ENCODE measurements around the gene BCAM.
A peak's percentile ranks its signal among the peaks of the same experiment; 100 is the strongest.
"Not testable (repeated sequence)": the region's sequence is repeated elsewhere in the genome, so short reads cannot be mapped to it uniquely, and the experiment has no call there.

The BCAM gene

DNA sequence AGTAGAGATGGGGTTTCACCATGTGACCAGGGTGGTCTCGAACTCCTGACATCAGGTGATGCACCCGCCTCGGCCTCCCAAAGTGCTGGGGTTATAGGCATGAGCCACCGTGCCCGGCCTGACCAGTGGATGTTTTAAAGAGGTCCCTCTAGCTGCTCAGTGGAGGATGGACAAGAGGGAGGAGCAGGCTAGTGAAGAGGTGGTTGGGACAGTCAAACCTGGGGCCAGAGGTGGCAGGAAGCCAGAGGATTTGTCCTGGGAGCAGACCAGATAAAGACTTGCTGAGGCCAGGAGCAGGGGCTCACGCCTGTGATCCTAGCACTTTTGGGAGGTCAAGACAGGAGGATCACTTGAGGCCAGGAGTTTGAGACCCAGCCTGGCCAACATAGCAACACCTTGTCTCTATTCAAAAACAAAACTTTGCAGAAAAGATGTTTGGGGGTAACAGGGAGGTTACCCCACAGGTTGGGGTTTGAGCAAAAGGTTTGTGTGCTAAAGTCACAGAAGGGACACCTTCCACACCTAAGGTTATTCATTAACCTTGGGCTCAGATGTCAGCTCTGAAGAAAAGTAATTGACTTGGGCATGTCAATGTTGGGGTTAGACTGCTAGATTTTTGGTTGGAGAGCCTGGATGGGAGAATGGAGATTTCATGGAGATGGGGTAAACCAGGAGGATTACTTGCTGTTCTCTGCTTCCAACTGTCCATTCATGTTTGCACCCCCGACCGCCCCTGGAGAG is 9.0 kb downstream of the BCAM start:
- DNase-seq (ENCODE audit: low read depth) = no peak

DNA sequence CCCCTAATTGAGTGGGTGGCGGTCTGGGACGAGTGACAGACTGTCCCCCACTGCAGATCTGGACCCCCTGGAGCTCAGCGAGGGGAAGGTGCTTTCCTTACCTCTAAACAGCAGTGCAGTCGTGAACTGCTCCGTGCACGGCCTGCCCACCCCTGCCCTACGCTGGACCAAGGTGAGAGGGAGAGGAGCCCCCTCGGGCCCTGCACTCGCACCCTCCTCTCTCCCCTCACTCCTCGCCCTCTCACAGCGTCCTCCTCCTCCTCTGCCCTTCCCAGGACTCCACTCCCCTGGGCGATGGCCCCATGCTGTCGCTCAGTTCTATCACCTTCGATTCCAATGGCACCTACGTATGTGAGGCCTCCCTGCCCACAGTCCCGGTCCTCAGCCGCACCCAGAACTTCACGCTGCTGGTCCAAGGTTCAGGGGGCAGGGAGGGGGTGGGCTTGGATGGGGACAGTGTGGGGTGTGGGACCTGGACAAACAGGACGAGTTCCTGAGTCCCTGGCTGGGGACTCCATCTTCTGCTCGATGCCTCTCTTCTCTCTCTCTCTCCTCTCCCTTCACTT is 9.6 kb downstream of the BCAM start:
- DNase-seq (ENCODE audit: low read depth) = no peak

- no peak for DNase-seq (ENCODE audit: low read depth)
Observed at GRCh38 chr19:44819246-44819832, 10.4 kb downstream of the BCAM start.

DNA sequence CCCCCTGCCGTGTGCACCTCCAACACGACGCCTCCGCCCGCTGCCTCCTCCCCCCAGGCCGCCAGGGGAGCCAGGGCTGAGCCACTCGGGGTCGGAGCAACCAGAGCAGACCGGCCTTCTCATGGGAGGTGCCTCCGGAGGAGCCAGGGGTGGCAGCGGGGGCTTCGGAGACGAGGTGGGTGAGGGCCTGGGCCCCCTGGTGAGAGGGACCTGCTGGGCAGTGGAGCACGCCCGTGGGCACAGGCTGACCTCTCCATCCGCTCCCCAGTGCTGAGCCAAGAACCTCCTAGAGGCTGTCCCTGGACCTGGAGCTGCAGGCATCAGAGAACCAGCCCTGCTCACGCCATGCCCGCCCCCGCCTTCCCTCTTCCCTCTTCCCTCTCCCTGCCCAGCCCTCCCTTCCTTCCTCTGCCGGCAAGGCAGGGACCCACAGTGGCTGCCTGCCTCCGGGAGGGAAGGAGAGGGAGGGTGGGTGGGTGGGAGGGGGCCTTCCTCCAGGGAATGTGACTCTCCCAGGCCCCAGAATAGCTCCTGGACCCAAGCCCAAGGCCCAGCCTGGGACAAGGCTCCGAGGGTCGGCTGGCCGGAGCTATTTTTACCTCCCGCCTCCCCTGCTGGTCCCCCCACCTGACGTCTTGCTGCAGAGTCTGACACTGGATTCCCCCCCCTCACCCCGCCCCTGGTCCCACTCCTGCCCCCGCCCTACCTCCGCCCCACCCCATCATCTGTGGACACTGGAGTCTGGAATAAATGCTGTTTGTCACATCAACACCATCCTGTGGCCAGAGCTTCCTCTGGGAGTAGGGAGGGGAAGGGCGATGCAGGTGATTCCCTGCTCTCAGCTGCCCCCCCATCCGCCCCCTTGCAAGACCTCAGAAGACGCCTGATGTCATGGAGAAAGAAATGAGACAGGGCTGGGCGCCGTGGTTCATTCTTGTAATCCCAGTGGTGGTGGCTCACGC is 12.0 kb downstream of the BCAM start:
- DNase-seq (ENCODE audit: low read depth) = no peak

DNA sequence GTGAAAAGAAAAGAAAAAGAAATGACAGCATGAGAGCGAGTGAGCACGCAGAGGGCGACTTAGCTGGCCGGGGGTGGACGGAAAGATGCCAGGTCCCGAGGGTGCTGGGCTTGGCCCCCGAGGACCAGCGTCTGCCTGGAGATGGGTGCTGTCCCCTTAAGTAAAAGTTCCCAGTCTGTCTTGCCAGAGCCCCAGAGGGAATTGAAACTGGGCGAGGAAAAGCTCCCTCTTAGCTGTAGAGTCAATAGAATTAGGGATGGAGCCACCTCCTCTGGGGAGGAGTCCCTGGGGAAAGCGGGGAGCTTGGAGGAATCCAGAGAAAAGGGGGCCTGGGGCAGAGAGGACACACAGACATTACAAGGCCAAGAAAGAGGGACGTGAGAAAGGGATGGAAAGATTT is 13.3 kb downstream of the BCAM start:
- DNase-seq (ENCODE audit: low read depth) = no peak

GRCh38 chr19:44822670-44823372 is 13.9 kb downstream of the BCAM start:
- DNase-seq (ENCODE audit: low read depth) = no peak

- DNase-seq (ENCODE audit: low read depth) = no peak
Observed at GRCh38 chr19:44823373-44823698, 14.4 kb downstream of the BCAM start.

DNA sequence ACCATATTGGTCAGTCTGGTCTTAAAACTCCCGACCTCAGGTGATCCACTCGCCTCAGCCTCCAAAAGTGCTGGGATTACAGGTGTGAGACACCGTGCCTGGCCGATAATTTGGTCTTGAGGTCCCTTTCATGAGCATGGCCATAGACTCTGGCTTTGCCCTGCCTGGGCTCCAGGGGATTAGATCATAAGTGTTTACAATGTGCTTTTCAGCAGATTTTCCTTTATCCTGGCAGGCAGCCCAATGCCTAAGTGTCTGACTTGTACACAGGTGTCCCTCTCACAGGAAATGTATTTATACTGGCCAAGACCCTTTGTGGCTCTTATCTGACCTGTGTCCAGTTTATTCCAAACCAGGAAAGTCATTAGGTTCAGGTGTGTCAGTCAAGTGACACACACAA is 15.9 kb downstream of the BCAM start:
- no peak for DNase-seq (ENCODE audit: low read depth)

- DNase-seq (ENCODE audit: low read depth) = not testable (repeated sequence)
Observed at GRCh38 chr19:44832875-44833274, 24.0 kb downstream of the BCAM start.

DNA sequence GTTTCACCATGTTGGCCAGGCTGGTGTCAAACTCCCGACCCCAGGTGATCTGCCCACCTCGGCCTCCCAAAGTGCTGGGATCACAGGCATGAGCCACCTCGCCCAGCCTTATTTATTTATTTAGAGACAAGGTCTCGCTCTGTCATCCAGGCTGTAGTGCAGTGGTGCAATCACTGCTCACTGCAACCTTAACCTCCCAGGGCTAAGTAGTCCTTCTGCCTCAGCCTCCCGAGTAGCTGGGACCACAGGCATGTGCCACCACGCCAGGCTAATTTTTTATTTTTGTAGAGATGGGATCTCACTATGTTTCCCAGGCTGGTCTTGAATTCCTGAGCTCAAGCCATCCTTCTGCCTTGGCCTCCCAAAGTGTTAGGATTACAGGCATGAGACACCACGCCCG is 25.5 kb downstream of the BCAM start:
- DNase-seq (ENCODE audit: low read depth) = not testable (repeated sequence)

DNA sequence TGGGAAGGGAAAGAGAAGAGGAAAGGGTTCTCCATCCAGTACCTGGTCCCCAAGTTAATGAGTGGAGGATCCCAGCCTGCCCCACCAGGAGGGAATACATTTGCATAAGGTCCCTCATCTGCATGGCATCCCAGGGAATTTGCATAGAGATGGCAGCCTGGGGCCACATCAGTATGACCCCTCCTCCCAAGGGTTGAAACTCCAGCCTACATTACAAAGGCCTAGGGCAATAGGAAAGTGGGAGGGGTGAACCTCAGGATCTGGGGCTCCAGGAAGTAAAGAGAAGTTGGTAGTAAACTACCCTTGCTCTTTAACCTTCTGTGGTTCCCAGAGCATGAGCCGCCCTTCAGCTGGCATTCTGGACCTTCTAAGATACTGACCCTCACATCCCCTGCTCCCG is 30.4 kb downstream of the BCAM start:
- no peak for DNase-seq (ENCODE audit: low read depth)

DNA sequence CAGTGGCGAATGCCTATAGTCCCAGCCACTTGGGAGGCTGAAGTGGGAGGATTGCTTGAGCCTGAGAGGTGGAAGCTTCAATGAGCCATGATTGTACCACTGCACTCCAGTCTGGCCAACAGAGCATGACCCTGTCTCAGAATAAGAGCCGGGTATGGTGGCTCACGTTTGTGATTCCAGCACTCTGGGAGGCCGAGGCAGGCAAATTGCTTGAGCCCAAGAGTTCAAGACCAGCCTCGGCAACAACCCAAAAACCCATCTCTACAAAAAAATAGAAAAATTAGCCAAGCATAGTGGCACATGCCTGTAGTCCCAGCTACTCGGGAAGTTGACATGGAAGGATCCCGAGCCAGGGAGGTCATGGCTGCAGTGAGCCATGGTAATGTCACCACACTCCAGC is 31.9 kb downstream of the BCAM start:
- no peak for DNase-seq (ENCODE audit: low read depth)

DNA sequence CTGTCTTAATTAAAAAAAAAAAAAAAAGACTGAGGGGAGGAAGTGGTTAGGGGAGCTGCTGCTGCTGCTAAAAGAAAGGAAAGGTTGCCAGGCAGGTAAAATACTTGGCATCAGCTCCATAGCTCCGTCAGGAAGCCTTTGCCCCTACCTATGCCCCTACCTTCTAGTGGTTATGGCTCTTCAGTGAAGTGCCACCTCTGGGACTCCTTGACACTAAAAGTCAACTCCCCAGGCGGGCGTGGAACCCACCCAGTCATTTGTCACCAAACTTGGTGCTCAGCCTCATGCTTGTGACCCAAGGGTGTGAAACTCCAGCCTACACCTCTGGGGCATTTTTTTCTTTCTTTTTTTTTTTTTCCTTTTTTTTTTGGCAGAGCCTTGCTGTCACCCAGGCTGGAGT is 32.3 kb downstream of the BCAM start:
- no peak for DNase-seq (ENCODE audit: low read depth)

DNA sequence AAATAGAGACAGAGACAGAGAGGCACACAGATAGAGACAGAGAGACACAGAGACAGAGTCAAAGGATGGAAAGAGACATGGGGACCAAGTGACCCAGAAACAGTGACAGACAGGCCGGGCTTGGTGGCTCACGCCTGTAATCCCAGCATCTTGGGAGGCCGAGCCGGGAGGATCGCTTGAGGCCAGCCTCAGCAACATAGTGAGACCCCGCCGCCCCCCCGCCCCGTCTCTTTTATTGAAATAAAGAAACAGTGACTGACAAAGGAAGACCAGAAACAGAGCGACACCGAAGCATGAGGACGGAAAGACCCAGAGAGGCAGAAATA is 36.3 kb downstream of the BCAM start:
- no peak for DNase-seq (ENCODE audit: low read depth)

DNA sequence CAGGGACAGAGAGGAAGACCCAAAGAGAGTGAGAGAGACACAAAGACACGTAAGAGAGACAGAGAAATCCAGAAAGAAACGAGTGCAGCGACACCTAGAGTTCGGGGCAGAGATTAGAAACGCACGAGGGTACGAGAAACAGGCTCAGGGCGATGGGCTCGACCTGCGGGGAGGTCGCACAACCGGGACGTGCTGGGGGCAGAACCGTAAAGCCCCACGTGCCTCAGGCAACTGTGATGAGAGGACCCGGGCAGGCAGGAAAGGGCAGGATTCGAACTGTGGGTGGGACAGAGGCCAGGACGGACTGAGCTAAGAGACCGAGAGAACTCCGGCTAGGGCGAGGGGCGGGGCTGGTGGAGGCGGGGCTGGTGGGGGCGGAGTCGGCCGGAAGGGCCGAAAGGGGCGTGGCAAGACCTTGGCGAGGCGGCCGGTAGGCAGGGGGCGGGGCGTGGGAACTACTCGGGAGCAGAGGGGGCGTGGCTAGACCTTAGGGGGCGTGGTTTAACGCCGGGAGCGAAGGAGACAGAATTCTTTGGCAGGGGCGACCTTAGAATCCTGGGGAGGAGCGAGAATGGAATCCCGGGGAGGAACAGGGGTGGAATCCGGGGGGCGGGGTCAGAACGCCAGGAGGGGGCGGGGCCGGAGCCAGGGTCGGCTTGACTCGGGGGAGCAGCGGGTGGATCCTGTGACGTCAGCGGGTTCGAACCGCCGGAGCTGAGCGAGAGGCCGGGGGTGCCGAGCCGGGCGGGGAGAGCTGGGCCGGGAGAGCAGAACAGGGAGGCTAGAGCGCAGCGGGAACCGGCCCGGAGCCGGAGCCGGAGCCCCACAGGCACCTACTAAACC is 36.9 kb downstream of the BCAM start, which contains the start of gene NECTIN2:
NECTIN2 (plus strand) TSS at position 686 of the 843 bp plus-strand sequence. CDS start 229 bp downstream, outside the sequence.
- DNase-seq (ENCODE audit: low read depth) = peak; percentile 99

DNA sequence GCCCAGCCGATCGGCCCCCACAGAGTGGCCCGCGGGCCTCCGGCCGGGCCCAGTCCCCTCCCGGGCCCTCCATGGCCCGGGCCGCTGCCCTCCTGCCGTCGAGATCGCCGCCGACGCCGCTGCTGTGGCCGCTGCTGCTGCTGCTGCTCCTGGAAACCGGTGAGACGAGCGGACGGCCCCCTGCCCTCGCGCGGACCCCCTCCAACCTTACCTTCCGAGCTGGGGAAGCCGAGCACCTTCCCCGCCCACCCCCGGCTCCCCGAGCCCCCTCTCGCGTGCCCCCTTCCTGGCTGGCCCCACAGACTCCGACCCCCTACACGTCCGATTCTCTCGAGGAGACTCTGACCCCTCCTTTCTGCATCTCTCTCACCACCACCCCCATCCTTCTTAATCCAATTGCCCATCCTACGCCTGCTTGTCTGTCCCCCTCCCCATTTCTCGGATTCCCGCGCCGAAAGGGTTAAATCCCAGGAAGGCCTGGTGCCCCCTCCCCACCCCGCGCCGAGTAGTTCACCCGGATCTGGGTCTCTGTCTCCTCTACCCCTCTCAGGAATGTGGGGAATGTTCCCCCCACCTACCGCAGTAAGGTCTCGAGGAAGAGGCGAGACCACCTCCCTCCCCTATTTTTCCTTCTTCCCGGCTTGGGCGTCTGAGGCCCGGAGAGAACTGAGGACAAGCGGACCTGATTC is 37.7 kb downstream of the BCAM start:
- DNase-seq (ENCODE audit: low read depth) = peak; percentile 58

GRCh38 chr19:44847144-44848035 is 38.5 kb downstream of the BCAM start:
- peak; percentile 74 for DNase-seq (ENCODE audit: low read depth)

GRCh38 chr19:44848036-44848811 is 39.3 kb downstream of the BCAM start:
- DNase-seq (ENCODE audit: low read depth) = peak; percentile 63
